Glutamatergic neuron (in vitro differentiated cells): Measurements from ENCODE around the gene FH. TPM values are rescaled to one million over a fixed set of nuclear protein-coding genes. Genes with fewer than 3 reads are reported as not detected.

Source experiments
- DNase-seq: peaks from one replicate; pipeline ENCODE4 v3.0.0; 2022
- H3K27ac Mint-ChIP-seq: one replicate; pipeline ENCODE4 v1.8.0; 2020; ENCODE audit warnings: mild to moderate bottlenecking, mixed read lengths, inconsistent platforms; ENCODE audit not compliant: unreplicated experiment
- H3K27me3 Mint-ChIP-seq: one replicate; pipeline ENCODE4 v1.8.0; 2020; ENCODE audit warnings: mild to moderate bottlenecking, moderate library complexity, mixed read lengths, inconsistent platforms; ENCODE audit not compliant: unreplicated experiment
- H3K36me3 Mint-ChIP-seq: one replicate; pipeline ENCODE4 v1.8.0; 2020; ENCODE audit warnings: mild to moderate bottlenecking, mixed read lengths, inconsistent platforms; ENCODE audit not compliant: unreplicated experiment
- H3K4me1 Mint-ChIP-seq: one replicate; pipeline ENCODE4 v1.8.0; 2020; ENCODE audit warnings: mild to moderate bottlenecking, low read depth, mixed read lengths, inconsistent platforms; ENCODE audit not compliant: unreplicated experiment
- H3K4me3 Mint-ChIP-seq: one replicate; pipeline ENCODE4 v1.8.0; 2020; ENCODE audit warnings: mild to moderate bottlenecking, mixed read lengths, inconsistent platforms; ENCODE audit not compliant: unreplicated experiment
- H3K9me3 Mint-ChIP-seq: one replicate; pipeline ENCODE4 v1.8.0; 2020; ENCODE audit warnings: mild to moderate bottlenecking, moderate library complexity, mixed read lengths, inconsistent platforms; ENCODE audit not compliant: unreplicated experiment
- total RNA-seq: library from RNA; stranded (reverse); fragmentation: NEBNext Ultra II Directional; extraction: Animal tissue kit (Norgen Biotek cat#: 25700); gene quantifications from one replicate; pipeline ENCODE4 v1.2.1, GENCODE V29; 2021; ENCODE audit not compliant: unreplicated experiment
- TF ChIP-seq, protein P1 (sequence below): fragments of 200-600 bp; sonication (generic); IDR thresholded peaks from one replicate; pipeline ENCODE4 v1.5.0; 2021; ENCODE audit not compliant: partially characterized antibody, unreplicated experiment

FH gene
- total RNA-seq, 1 donor from 2014 or later: 51.0 TPM

- DNase-seq: no peak
- peak overlapping the region; percentile 48 for H3K27ac Mint-ChIP-seq
- H3K9me3 Mint-ChIP-seq: peaks cover 1% of the 10 kb centered on the region
- TF ChIP-seq, protein P1, sequence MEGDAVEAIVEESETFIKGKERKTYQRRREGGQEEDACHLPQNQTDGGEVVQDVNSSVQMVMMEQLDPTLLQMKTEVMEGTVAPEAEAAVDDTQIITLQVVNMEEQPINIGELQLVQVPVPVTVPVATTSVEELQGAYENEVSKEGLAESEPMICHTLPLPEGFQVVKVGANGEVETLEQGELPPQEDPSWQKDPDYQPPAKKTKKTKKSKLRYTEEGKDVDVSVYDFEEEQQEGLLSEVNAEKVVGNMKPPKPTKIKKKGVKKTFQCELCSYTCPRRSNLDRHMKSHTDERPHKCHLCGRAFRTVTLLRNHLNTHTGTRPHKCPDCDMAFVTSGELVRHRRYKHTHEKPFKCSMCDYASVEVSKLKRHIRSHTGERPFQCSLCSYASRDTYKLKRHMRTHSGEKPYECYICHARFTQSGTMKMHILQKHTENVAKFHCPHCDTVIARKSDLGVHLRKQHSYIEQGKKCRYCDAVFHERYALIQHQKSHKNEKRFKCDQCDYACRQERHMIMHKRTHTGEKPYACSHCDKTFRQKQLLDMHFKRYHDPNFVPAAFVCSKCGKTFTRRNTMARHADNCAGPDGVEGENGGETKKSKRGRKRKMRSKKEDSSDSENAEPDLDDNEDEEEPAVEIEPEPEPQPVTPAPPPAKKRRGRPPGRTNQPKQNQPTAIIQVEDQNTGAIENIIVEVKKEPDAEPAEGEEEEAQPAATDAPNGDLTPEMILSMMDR: no peak
- peaks cover 16% of the 10 kb centered on the region for H3K4me1 Mint-ChIP-seq
- peak overlapping the region; percentile 5 for H3K4me3 Mint-ChIP-seq
- H3K36me3 Mint-ChIP-seq: peaks cover 10% of the 10 kb centered on the region
- H3K27me3 Mint-ChIP-seq: no peaks in the 10 kb centered on the region
Observed at GRCh38 chr1:241470908-241471590, 48.5 kb downstream of the FH start.

DNA sequence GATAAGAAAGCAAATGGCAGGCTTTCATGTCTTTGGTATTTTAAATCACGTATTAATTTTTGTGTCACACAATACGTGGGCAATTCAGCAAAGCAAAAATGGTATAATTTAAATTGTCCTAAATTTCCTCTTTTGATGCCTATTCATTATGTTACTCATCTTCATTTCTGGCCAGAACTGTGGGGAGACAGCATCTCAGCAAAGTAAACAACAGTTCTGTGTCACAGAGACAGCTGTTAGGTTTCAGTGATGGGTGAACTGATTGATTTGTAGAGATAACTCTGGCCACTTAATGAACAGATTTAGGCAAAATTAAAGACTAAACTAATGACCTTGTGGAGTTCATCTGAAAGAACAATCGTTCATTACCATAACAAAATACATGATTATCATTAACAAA is 49.2 kb downstream of the FH start:
- TF ChIP-seq, protein P1: no peak
- no peak overlapping the region for H3K4me3 Mint-ChIP-seq
- H3K9me3 Mint-ChIP-seq: peaks cover 1% of the 10 kb centered on the region
- peaks cover 16% of the 10 kb centered on the region for H3K4me1 Mint-ChIP-seq
- DNase-seq: no peak
- peaks cover 10% of the 10 kb centered on the region for H3K36me3 Mint-ChIP-seq
- peak overlapping the region; percentile 66 for H3K27ac Mint-ChIP-seq
- H3K27me3 Mint-ChIP-seq: no peaks in the 10 kb centered on the region

DNA sequence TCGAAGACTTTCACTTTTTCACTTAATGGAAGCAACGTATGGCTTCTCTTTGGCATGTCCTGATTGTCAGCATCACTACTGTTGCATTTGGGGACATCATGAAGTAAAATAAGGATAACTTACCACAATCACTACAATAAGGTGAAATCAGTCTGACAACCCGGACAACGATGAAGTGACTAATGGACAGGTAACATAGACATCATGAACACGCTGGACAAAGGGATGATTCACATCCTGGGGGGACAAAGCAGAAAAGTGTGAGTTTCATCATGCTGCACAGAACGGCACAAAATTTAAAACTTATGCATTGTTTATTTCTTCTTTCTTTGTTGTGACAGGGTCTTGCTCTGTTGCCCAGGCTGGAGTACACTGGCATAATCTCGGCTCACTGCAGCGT is 53.9 kb downstream of the FH start:
- TF ChIP-seq, protein P1: no peak
- Mint-ChIP-seq H3K4me3 (no peak overlapping the region), H3K36me3 (peaks cover 10% of the 10 kb centered on the region), H3K4me1 (peaks cover 20% of the 10 kb centered on the region), H3K27ac (no peak overlapping the region), H3K27me3 (peaks cover 4% of the 10 kb centered on the region), H3K9me3 (peaks cover 7% of the 10 kb centered on the region)
- DNase-seq: no peak

DNA sequence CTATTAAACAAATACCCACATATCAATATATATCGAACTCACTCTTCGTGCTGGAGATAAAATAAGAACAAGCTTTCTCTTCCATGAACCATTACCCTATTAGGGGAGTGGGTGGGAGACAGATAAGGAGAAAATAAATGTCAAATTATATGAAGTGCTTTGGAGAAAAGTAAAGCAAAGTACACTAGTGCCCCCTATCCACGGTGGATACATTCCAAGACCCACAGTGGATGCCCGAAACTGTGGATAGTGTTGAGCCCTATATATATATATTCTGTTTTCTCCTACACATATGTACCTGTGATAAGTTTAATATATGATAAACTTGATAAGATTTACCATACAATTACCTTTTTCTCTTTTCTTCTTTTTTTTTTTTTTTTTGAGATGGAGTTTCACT is 54.6 kb downstream of the FH start:
- TF ChIP-seq, protein P1: no peak
- H3K4me3 Mint-ChIP-seq: no peak overlapping the region
- peaks cover 7% of the 10 kb centered on the region for H3K9me3 Mint-ChIP-seq
- H3K4me1 Mint-ChIP-seq: peaks cover 21% of the 10 kb centered on the region
- H3K27me3 Mint-ChIP-seq: peaks cover 4% of the 10 kb centered on the region
- H3K36me3 Mint-ChIP-seq: peaks cover 10% of the 10 kb centered on the region
- DNase-seq: no peak
- H3K27ac Mint-ChIP-seq: no peak overlapping the region

DNA sequence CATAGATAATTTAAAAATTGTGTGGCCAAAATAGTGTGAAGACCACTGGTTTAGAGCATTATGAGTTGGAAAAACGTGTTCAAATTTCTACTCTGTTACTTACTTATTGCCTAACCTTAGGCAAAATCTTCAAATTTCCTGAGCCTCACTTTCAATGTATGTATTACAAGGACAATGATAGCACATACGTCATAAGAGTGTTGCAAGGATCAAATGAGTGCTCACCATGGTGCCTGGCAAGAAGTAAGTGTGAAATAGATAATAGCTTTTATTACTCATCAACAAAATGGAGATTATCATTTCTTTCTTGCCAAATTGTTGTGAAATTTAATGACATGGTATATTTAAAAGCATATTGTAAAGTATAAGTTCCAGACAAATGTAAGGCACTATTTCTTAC is 57.2 kb downstream of the FH start:
- no peak for DNase-seq
- Mint-ChIP-seq H3K36me3 (peaks cover 10% of the 10 kb centered on the region), H3K27ac (no peak overlapping the region), H3K4me3 (no peak overlapping the region), H3K27me3 (peaks cover 4% of the 10 kb centered on the region), H3K9me3 (peaks cover 7% of the 10 kb centered on the region), H3K4me1 (peaks cover 25% of the 10 kb centered on the region)
- TF ChIP-seq, protein P1: no peak
